HG03159 (cell line): Measurements from ENCODE around the gene BCL11A.

Experiments
- ATAC-seq: cut with Tn5 transposase; IDR thresholded peaks from one replicate; pipeline ENCODE4 v1.9.1; 2021; ENCODE audit warnings: mild to moderate bottlenecking, moderate library complexity; ENCODE audit not compliant: unreplicated experiment

Gene BCL11A

DNA sequence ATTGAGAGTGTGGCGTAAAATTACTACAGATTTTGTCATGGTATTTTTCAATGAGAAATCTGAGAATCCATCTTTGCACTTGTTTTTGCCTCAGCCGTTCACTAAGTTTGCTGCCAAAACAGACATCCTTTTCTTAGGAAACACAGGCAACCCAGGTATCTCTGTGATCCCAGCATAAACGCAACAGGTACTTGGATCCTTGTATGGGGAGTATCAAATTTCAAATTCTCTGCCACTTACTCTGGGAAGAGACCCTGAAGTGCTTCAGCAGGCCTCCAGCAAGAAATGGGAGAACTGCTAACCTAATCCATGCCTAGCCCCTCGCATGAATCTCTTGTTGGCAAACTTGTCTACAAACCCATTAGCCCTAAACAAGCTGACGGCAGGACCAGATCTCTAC is 83.1 kb downstream of the BCL11A start:
- ATAC-seq, result no peak

DNA sequence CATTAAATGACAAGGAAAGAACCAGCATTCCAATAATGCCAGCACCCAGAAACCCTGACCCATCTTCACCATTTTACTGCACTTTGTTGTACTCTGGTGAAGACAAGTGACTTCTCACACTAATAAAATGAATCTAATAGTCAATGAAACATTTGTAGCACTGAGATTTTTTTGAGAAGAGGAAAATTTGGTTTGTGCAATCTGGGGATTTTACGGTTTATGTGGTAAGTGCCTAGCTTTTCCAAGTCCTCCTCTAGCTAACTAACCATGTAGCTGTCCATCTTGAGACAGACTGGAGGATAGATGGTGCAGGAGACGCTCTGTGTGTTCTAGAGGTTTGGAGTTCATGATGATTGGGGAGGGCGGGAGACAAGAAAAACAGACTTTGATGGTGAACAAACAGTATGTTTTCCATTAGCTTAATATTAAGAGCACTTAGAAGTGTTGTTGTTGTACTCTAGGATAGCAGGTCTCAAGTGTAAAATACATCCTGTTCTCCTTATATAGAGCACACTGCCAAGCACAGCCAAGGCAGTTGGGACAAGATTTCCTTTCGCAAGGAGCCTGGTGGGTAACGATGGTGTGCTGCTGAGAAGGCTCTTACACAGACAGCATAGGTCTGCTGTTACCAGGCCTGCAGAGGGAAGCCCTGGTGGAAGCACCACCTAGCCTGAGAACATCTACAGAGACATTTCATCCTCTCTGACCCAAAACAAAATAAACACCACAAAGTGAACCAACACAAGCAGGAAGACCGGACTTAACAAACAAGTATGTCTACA is 83.7 kb downstream of the BCL11A start:
- ATAC-seq, result no peak

DNA sequence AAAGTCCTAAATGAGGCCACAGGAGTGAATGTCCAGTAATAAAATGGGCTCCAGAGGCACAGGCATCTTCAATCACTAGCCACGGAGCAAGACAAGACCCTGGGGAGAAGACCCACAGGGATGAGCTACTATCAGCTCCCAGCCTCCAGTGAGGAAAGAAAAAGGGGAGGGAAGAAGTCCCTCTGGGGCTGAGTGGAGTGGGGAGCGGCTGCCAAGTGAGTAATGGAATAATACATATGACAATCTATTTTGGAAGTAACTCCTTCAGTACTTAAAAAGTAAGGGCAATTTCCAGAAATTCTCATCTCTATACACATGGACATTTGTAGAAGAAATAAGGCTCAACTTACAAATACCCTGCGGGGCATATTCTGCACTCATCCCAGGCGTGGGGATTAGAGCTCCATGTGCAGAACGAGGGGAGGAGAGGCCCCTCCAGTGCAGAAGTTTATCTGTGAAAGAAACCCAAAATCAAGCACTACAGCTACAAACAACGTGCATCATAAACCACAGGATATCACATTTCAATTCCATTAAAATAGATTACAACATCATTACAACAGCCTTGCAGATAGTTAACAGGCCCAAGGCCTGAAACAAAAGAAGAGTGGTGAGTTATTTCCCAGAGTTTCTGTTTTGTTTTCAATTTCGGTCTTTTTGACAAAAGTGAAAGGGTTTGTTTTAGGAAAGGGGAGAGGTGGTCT is 84.9 kb downstream of the BCL11A start:
- ATAC-seq, result no peak

DNA sequence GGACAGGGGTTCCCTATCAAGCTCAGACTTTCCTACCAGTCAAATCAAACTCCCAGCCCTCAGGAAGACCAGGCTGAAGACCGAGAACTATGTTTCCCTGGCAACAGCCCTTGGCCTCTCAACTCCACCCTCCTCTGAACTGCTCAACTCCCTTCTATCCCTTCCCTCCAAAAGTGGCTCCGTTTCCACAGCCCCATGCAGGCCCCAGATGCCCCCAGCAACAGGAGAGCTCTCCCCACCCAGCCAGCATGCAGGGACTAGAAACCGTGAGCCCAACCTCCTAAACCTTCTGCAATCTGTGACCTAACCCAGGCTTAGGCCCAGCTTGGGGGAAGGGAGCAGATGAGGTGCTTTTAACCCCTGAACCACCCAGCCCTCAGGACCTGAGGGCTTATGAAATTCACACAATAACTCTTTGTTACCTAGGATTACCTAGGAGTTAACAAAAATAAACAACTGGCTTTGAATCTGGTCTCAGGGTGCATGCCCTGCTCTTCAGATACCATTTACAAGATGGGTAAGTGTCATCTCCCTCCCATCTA is 87.2 kb downstream of the BCL11A start:
- ATAC-seq, result no peak

DNA sequence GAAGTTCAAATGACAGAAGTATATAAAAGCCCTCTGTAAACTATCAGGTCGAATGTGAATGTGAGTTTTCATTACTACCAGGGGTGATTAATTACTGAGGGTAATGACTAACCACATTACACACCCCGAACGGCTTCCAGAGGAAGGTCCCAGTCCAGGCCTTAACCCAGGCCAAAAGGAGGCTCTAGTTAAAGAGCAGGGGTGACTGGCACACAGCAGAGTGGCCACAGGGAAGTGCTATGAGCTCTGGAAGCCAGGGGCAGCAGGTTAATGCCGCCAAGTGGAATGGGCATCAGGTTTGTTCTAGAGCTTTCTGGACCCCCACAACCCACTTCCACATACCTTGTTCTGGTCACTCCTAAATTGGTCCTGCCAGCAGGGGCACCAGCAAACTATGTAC is 87.7 kb downstream of the BCL11A start:
- ATAC-seq, result no peak

DNA sequence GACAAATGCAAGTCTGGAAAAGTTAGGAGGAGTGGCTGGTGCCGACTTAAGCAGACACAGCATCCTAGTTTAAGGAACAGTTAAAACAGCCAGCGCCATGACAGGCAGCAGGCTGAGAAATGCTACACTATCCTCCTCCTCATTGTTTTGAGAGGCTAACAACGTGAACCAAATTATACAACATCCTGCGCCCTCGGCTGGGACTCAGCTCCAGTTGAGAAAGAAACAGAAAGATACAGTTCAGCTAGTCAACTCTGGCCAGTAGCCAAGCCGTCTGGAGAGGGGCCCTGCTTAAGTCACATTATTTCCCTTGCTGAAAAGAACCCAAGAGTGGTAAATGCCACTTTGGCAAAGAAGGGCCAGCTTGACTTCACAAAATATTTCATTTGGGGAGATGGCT is 90.2 kb downstream of the BCL11A start:
- no peak for ATAC-seq

DNA sequence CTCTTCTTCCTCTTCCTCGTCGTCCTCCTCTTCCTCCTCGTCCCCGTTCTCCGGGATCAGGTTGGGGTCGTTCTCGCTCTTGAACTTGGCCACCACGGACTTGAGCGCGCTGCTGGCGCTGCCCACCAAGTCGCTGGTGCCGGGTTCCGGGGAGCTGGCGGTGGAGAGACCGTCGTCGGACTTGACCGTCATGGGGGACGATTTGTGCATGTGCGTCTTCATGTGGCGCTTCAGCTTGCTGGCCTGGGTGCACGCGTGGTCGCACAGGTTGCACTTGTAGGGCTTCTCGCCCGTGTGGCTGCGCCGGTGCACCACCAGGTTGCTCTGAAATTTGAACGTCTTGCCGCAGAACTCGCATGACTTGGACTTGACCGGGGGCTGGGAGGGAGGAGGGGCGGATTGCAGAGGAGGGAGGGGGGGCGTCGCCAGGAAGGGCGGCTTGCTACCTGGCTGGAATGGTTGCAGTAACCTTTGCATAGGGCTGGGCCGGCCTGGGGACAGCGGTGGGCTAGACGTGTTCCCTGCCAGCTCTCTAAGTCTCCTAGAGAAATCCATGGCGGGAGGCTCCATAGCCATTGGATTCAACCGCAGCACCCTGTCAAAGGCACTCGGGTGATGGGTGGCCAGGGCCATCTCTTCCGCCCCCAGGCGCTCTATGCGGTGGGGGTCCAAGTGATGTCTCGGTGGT is 91.9 kb downstream of the BCL11A start:
- no peak for ATAC-seq

DNA sequence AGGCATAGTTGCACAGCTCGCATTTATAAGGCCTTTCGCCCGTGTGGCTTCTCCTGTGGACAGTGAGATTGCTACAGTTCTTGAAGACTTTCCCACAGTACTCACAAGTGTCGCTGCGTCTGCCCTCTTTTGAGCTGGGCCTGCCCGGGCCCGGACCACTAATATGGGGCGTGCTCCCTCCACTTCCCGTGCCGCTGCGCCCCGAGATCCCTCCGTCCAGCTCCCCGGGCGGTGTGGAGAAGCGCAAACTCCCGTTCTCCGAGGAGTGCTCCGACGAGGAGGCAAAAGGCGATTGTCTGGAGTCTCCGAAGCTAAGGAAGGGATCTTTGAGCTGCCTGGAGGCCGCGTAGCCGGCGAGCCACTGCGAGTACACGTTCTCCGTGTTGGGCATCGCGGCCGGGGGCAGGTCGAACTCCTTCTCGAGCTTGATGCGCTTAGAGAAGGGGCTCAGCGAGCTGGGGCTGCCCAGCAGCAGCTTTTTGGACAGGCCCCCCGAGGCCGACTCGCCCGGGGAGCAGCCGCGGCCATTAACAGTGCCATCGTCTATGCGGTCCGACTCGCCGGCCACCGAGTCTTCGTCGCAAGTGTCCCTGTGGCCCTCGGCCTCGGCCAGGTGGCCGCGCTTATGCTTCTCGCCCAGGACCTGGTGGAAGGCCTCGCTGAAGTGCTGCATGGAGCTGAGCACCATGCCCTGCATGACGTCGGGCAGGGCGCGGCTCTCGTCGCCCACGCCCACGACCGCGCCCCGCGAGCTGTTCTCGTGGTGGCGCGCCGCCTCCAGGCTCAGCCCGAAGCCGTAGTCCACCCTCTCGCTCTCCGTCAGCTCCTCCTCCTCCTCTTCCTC is 92.7 kb downstream of the BCL11A start:
- no peak for ATAC-seq

DNA sequence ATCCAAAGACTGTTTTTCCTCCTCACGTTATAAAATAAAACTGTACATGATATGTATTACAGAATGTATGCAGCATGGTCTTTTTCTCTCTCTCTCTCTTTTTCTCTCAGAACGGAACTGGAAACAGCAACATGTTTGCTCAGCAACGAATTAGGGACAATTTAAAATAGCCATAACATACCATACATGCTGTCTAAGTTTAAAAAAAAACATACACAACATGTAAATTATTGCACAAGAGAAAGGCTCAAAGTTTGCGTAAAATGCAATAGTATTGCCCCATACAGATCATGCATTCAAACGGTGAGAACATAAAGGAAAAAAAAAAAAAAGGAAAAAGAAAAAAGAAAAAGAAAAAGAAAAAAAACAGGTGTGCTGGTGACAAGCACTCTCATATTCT is 93.6 kb downstream of the BCL11A start:
- no peak for ATAC-seq

DNA sequence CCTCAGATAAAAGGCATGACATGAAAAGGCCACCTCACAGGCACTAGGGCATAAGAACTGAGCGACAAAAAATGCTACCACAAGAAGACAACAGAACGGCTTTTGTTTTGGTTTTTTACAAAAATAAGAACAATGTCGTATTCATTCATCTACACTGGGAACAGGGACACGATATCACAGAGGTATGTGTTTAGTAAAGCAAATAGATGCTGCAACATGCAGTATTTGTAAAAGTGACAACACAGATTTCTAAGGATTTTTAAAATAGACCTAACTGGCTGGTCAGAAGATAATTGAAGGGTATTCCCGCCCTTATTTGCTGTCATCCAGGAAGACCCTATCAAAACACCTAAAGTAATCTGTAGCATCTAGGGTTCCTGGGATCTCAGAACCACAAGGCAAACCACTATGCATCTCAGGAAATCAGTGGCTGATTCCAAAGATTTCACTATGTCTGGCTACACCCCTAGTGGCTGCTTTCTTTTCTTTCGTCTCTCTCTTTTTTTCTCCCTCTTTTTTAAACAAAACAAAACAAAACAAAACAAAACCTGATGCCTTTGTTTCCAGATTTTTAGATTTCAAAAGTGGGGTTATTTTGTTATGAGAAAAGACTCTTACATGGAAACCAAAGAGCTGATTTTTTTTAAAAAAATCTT is 97.2 kb downstream of the BCL11A start:
- no peak for ATAC-seq

DNA sequence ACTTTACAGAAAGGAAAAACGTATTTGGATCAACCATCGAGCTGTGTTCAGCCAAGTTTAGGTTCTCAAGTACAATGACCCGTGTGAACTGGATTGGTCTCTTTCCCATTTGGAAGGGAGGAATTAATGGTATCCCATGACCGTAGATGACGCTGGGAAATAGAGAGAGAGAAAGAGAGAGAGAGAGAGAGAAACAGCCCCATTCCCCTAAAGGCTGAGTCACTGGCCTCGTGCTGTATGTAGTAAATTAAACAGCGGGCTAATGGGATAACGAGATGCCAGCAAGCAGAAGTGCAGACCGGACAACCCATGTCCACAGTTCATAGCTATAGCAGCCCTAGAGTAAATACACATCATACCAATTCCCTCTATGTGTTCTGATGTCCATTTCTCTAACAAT is 99.6 kb downstream of the BCL11A start:
- no peak for ATAC-seq

DNA sequence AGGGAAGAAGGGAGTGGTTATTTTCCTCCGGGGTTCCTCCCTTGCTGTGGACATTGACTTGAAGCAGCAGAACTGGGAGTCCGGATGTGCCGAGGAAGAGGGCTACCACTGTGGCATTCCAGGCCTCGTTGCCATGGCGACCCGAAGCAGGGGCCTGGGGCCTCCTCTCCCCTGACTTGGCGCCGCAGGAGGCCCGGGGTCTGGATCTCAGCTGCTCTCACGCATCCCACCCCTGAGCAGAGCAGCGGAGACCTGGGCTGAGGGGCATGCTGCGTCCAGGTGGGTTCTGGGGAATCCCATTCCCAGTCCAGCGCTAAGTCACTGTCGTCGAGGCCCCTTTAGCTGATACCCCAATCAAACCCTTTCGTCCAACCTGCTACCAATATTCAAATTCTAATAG is 100.2 kb downstream of the BCL11A start:
- no peak for ATAC-seq

DNA sequence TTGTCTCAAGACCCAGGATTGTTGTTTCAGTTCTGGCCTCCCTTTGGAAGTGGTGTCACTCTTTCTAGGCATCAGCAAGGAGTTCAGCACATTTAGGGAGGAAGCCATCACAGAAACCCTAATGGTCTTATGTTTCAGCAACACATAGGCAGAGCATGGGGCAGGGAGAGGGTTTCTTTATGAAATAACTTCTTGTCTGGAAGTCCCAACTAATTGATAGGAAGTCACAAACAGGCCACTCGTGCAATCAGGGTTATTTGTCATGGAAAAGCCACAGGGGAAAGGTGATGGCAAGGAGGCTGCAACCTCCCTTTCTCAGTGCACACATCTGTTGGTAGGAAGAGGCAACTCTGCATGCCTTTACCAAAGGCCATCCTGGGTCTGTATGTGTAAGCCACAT is 103.0 kb downstream of the BCL11A start:
- ATAC-seq, result no peak

DNA sequence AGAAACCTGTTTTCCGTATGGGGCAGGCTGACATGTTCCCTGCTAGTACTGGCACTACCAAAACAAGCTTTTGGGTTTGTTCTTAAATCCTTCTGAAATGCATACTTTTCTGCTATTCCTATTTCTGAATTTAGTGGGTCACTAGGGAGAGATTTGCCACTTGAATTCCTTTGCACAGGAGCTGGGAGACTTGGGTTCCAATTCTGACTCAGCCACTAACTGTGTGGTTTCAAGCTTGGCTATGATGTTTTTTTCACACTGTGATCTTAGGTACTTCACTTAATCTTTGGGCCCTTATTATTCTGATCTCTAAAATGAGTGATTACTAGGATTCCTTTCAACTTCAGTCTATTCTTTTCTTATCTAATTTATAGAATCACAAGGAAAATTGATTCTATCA is 105.5 kb downstream of the BCL11A start:
- no peak for ATAC-seq

DNA sequence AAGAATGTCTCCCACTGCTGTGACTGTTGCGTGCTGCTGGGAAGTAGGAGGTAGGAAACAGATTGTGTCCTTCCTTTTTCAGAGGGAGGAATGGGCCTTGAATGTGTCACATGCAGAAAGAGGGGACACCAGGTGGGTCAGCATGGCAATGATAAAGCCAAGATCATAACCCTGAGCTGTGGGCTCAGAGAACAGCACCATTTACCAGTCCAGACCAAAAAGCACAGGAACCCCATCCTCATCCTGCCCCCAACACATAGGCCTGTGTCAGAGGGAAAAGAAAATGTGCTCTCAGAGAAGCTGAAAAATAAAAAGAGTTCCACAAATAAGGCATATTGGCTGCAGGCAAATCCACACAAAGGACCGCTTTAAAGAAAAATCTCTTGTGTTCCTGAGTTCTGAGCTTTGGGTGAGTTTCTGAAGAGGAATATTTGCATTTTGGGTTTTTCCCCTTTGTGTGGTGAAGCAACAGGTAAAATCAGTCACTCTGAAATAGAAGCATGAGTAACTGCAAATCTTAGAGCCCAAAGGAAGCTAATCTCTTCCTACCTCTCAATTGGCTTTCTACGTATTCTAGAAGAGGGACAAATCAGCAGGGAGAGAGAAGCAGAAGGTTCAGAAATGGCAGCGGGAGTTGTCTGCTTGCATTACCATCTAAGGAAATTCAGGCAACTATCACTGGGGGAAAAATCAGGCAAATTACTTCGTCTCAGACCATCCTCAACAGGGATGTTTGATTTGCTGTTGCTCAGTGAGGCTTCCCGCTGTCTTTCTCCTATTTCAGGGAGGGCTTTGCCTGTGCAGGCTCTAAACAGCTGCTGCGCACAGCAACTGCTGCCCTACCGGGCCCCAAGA is 106.8 kb downstream of the BCL11A start:
- peak; percentile 88 for ATAC-seq

DNA sequence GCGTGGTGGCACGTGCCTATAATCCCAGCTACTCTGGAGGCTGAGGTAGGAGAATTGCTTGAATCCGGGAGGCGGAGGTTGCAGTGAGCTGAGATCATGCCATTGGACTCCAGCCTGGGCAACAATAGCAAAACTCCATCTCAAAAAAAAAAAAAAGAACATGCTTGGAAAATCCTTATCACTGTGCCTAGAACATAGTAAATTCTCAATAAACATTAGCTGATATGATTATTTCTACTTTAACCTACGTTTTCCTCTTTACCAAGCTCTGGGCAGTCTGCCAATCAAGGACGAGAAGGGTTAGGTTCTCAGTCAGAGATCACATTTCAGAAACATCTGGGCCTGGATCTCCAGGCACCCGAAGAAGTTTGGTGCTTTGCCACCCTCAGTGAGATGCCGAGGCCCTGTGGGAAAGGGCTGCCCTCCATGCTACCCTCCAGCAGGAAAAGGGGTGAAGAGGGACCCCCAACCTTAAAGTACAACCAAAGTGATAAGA is 107.7 kb downstream of the BCL11A start:
- ATAC-seq, result no peak

DNA sequence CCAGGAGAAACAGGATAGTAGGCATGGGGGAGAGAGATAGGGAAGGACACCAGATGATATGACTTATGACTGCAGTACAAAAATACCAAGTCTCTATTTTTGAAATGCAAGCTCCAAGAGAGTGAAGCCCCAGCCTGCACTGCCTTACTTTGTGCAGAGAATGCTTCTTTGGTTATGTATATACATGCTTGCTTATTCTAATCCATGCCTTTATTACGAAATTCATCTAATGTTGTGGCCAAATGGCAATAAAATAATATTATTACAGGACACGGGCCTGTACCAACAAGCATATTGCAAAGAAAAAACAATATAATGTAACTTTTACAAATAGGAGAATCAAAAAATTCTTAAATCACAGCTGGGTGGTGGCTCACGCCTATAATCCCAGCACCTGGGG is 110.8 kb downstream of the BCL11A start:
- no peak for ATAC-seq

DNA sequence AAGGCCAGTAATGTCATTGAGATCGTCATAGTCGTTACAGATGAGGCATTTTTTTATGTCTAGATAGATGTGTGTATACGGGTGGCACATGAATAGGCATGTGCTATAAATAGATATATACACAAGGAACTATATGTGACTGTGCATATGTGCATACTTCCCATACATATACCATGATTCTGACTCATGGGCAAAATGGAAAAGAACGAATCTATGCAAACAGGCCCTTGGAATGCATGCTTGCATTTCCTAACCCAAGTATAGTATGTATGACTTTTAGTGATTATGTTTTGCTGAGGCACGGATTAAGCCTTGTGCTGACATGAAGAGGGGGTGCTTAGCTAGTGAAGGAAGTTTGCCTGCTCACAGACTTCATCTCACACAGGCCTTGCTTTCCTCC is 111.7 kb downstream of the BCL11A start:
- no peak for ATAC-seq

DNA sequence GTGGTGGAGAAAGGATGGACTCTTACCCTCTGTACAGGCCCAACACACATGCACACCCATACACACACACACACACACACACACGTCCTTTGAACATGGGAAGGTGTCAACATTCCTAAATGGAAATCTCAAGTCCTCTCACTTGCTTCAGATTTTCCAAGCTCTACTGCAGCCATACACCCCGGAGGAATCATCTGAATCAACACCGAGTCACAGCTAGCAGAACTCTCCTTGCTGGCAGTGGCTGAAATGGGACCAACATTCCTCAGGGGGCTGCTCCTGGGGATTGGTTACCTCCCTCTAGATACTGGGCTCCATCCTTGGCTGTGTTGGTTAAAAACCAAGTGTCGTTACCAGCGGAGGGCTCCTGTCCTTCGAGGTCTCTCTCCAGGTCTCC is 112.7 kb downstream of the BCL11A start:
- no peak for ATAC-seq
